LoVo (cell line): Measurements from ENCODE around the gene PIP4K2B.

ENCODE experiments used
- DNase-seq: peaks from one replicate; pipeline ENCODE4 v3.0.0-alpha.2; 2016; ENCODE audit warnings: low spot score

PIP4K2B gene

DNA sequence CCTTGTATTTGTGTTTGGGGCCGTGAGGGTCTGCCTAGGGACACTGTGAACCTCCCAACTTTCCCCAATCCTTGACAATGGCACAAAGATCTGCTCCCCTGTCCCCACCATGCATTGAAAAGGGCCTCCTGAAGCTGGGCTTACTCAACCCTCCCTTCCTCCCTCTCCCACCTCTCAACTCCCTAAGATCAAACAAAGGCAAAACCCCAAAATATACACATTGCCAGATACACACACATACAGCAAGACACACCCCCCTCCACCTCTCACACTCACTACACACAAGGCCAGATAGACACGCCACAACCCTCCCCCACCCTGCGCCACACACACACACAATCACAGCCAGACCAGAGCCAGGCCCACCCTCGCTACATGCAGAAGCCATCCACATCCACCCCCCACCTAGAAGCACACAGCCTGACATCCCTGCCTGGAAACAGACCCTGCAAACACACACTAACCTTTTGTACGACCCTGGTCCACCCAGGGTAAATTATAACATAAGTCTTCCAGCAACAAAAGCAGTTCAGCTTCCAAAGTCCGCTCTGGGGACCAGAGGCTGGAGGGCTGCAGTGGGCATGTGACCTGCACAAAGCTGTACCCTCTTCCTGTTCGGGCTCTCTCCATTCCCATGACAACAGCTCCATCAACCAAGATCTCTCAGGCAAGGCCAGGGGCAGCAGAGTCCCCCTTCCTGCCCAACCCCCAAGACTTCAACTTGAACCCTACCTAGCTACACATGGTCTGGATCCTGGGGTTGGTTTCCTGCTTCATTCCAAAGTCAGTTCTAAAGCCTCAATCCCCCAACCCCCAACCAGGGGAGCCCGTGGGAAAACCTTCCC, 53.1 kb downstream of the PIP4K2B start:
- DNase-seq: no peak

DNA sequence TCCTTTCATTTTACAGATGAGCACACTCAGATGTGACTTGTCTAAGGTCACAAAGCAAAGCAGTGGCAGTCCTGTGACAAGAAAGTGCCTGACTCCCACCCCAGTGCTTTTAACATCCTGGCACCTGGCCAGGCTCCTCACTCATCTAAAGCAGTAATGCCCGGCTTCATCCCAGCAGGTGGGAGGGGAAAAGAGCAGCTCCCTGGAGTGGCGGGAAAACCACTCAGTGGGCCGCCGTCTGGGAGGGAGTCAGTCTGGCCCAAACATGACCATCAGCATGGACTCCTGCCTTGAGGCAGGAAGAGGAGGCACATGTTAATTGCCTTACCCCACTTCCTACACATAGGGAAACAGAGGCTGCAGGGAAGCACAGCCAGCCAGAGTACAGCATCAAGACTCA, 53.8 kb downstream of the PIP4K2B start:
- no peak for DNase-seq

DNA sequence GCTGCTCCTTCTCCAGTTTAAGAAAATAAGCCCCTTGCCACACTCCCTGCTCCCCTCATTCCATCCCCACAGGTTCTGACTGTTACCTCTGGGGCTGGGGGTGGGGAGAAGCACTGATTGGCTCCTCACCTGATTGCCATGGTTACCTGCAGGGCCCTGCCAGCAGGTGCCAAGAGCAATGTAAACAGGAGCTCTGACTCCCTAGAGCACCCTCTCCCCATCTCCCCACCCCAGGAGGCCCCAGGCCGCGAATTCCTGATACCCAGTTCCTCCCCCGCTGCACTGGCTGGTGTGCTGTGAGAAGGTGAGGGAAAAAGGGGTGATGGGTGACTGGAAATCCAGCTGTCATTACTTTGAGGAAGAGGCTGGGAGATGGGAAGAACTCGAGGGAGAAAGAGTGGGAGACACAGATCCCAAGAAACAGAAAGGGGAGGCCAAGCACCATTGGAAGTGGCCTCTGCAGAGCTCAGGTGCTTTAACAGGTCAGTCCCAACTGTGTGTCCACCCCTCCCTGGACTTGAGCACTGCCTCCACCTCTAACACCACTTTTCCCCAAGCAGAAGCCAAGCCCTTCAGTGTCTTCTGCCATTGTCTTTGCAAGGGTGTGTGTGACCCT, 55.7 kb downstream of the PIP4K2B start:
- no peak for DNase-seq

DNA sequence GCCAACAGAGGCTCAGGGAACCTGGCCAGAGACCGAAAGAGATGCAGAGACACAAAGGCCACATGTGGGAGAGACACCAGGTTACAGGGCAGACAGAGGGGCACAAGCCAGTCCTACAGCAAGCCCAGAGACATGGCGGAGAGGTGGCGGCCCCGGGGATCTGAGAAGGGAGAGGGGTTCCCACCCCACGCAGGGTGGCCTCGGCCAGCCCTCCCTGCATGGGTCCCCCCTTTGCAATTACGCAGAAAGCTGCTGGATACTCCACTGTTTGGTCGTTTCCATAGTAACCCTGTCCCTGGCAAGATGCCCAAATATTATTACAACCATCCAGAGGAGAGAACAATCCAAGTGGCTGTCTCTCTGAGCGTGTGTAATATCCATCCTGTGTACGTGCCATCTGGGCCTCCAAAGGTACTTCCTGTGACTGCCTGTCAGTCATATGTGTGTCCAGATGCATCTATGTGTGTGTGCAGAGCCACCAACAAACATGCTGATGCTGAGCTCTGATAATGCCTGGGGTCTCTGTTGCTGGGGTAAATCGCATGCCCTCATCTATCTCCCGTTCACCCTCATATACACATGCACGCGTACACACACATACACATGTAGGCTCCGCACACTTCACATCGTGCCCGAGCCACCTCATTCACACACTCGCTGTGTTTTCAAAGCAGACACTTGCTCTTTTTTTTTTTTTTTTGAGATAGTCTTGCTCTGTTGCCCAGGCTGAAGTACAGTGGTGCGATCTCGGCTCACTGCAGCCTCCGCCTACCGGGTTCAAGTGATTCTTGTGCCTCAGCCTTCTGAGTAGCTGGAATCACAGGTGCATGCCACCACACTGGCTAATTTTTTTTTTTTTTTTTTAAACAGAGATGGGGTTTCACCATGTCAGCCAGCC, 56.7 kb downstream of the PIP4K2B start:
- no peak for DNase-seq

DNA sequence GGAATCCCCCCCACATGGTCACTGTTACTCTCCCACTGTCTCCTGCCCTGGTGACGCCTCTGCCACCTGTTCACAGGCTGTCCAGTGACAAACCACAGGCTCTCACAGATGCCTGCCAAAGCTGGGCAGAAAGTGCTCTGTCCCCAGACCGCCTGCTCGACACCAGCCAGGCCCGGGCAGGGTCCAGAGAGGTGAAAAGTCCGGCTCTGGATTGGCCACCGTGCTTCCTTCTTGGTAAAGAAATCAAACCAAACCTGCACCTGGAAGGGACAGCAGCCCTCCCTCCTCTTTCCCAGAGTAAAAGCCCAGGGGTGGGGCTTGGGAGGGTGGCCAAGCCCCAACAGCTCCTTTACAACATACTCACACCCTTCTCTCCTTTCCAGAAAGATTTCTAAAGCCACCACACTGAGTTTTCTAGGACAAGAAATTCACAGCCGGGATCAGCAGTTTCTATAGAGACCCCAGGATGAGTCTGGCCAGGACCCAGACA, 57.4 kb downstream of the PIP4K2B start:
- DNase-seq: no peak

DNA sequence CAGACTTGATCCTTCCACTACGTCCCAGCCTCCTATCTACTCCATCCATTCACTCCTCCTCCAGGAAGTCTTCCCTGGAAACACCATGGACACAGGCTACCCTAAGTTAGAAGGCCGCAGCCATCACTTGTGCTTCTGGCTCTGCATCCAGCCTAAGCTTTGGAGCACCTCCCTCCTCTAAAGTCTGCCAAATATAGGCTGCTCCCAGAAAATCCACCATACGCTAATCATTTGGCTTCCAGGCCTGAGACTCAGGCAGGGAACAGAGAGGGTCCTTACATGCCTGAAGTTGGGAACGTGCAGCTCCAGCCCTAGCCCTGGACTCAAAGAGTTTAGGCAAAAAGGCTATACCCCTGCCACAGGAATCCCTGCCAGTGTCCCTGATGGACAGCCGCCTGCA, 57.9 kb downstream of the PIP4K2B start:
- no peak for DNase-seq

DNA sequence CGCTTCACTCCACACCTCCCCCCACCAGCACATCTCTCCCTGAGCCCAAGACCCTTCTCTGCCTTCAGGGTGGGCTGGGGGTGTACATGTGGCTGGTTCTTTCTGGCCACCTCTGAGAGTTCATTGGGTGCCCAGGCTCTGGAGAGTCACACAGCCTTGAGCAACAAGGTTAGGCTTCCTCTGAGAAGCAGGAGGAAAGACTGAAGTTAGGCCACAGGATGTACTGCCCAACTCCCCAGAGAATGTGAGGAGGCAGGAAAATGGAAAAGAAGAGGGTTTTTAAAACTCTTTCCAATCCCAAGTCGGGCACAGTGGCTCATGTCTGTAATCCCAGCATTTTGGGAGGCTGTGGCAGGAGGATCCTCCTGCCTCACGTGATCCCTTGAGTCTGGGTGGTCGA, 58.5 kb downstream of the PIP4K2B start:
- DNase-seq: no peak

DNA sequence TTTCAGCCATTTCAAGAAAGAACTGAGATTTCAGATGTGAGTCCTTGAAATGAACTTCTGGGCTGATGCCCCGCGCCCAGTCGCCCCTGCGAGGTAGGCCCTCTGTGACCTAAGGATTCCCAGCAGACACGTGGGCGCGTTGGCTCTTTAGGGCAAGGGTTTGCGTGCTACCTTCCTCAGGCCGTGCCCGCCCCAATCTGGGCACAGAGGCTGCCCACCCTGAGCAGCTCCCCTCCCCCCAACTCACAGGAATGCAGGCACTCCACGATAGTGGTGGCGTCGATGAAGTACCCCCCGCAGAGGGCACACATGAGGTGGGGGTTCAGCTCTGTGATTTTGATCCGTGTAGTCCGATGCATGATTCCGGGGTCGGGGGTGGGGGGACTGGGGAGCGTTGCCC, 59.3 kb downstream of the PIP4K2B start:
- no peak for DNase-seq

DNA sequence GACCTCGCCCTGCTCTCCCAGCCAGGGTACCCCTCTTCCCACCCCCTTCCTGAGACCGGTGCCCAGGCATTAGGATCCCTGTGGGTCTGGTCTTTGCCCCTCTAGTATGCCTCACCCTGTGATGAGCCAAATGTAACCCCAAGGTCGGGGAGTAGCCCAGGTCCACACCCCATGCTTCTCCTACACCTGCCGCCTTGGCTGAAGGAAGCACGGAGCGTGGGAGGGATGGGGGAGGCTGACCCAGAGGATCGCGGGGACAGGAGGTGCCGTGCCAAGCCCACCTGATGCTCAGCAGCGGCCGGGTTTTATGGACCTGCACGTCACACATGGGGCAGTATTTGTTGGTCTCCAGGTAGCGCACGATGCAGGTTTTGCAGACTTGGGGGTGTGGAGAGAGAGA, 60.1 kb downstream of the PIP4K2B start:
- DNase-seq: no peak

DNA sequence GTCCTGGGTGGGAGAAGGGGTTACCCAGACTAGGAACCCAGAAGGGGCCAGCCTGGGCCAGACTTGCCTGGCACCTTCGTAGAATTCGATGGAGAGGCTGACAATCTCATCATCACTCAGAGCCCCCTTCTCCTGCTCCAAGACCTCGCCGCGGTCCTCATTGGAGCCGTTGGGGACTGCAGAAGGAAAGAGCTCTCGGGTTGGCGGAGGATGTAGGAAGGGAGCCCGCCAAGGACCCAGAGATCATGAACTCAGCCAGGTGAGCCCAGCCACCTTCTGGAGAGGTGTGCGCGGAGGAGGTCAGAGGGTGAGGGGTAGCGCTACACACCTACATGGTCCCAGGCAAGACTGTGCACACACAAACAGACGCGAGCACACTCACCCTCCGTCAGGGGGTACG, 60.7 kb downstream of the PIP4K2B start:
- DNase-seq: no peak

DNA sequence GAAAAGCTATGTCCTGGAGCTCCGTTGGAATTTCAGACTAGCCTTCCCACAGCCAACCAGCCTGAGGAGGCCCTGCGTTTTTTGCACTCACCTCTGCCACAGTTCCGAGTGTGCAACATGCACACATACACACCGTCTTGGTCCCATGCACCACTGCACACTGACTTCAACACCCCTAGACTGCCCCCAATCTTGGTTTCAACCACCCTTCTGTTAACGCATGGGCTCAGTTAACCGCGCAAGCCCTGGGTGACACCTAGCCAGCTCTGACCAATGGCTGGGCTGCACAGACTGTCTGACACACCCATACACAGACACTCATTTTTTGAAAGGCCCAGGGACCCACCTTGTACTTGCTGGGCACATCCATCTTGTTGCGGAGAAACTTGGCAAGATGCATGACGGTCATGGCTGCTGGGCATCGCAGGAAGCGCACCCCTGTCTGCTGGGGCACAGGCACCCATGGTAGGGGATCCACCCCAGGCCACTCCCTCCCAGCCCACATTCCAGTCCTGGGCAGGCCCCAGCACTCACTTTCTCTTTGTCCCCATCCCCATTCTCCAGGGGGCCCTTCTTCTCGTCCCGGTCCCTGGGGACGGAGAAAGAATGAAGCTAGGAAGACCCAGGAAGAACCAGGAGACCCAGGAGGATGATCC, 61.2 kb downstream of the PIP4K2B start:
- DNase-seq: no peak

DNA sequence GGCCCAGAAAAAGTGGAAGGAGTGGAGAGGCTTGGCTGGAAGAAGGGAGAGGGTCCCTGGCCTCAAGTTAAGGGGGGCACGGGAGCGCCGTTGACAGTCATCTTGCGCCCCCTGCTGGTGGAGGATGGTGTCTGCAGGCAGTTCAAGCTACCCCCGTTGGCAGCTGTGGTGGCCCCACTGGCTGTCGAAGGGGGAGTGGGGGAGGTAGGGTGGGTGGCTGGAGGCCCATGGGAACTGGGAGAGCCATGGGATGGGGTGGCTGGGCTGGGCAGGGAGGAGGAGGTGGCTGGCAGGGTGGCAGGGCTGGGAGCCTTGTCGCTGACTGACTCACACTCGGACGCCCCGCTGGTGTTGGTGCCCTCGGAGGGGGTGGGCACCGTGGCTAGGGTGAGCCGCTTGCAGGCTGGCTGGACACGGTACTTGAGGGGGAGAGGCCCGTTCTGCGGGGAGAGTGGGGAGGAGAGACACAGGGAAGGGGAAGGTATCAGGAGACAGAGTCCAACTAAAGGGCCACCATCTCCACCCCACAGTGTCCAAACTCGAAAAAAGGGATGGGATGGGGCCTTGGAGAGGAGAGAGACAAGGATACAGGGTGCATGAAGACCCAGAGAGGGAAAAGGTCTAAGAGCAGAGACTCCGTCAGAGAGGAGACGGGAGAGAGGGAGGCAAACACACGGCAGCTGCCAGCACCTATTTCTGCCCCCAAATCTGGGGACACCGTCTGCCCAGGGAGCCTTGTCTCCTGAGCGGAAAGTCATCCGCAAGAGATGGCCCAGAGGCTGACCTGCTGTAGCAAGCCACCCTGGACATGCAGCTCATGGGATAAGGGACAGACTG, 64.0 kb downstream of the PIP4K2B start:
- DNase-seq: no peak

DNA sequence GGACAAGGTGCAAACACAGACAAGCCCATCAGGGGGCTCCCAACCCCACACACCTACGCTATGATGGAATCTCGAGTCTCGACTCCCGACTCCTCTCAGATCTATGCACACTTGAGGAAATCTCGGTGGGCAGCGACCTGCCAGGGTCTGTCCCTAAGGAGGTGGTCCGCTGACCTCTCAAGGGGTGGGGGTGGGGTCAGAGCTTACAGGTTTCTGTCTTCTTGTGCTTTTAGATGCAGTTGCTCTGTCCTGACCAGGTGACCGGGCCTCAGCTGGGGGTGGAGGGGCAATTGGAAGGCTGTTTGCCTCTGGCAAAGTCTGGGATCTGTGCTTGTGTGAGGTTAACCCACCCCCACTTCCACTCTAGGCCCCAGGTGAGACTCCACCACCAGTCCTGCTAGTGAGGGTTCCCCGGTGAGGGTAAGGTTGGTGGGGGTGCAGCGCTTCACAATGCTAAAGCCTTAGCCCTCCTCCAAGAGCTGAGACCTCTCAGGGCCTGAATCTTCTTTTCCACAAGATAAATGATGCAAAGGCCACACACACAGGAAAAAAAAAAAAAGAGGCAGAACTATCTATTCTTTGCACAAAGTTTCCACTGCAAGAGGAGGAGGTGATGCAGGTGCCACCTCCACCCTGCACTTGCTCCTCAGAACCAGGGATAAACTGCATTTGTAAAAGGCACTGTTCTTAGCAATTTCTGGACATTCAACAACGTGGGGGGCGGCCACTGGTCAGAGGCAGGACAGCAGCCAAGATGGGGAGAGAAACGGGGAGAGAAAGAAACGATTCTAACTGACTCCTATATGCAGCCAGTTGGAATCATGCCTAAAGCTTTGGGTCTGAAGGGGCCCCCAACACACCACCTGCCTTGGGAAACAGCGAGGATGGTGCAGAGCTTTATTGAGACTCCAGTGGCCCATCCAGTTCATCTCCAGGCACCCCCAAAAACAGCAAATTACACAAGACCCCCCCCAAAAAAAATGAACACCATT, 65.1 kb downstream of the PIP4K2B start:
- no peak for DNase-seq

DNA sequence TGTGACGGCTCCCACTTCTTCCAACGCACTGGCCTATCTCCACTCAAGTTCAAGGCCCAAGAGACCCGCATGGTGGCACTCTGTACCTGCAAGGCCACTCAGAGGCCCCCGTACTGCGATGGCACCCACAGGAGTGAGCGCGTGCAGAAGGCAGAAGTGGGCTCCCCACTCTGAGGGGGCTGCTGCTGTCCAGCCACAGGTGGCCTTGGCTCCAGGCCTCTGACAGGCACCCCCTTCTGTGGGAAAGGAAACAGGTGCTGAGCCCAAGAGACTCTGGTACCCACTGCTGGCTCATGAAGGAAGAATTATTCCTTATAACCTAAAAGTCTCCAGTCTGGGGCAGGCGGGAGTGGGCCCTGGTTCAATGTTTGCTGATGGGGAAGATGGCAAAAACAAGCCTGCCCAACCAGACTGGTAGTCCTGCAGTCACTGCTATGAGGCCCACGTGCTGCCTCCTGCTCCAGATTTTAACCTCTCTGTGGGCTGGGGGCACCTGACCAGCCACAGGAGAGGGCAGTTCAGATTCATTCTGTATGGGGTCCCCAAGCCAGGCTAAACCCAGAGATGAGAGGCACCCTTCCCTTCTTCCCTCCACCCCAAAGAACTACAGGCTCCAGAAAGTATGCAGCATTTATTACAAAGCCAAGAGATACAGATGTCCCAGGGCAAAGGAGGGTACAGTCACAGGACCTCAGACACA, 65.9 kb downstream of the PIP4K2B start:
- DNase-seq: no peak

DNA sequence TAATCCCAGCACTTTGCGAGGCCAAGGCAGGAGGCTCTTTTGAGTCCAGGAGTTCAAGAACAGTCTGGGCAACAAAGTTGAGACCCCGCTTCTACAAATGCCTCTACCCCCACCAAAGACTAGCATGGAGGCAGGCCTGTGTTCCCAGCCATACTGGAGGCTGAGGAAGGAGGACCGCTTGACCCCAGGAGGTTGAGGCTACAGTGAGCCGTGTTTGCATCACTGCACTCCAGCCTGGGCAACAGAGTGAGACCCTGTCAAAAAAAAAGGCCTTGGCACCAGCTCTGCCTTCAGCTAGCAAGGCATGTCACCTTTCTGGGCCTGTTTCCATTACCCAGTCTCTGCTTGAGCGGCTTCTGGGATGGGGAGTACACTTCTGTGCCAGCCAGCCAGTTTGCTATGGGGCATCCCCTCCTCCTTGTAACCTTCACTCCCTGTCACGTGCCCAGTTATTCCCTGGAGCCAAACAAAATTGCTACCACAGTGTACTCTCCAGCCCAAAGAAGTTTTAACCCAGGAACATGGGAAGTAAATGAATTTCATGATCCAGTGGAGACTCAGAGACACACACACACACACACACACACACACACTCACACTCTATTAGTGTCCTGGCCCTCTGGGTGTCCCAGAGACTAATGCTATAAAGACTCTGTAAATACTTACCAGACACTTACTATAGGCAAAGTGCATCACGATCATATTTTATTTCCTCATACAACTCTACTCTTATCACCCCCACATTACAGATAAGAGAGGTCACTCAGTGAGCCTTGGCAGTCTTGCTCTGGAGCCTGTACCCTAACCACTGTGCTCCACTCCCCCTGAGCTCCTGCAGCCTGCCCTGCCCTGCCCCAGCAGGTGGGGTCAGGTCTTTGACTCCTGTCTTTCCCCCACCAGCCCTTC, 66.7 kb downstream of the PIP4K2B start:
- no peak for DNase-seq

DNA sequence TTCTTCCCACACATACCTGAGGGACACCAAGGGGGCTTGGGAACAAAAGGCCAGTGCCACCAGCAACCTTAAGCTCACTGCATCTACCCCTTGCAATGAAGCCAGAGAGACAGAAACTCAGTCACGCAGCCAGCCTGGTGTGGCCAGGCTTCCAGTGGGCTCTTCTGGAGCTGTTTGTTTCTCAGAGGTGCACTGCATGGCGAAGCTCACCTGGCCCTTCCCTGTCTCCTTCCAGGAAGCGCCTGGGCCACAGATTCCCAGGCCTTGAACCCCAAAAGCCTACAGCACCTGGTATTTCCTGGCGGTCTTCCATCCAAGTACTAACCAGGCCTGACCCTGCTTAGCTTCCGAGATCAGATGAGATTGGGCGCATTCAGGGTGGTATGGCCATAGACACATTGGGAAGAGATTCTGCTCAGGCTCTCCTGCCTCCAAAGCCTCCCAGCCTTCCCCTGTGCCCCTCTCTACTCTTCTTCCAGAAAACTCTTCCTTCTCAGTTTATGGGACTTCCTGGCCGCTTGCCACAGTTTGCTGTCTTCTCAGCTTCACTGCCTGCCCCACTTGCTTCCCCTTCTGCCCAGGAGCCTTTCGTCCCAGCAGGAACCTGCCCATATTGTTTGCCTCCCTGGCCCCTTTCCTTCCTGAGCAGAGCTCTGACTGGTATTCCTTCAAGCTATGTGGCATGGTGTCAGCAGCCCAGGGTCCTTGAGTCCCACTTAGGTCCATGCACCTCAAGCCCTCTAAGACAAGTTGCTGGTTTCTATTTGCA, 67.6 kb downstream of the PIP4K2B start:
- no peak for DNase-seq
